GM12864 (cell line): Measurements from ENCODE around the gene WDR55.
A peak's percentile ranks its signal among the peaks of the same experiment; 100 is the strongest.
"Not testable (repeated sequence)": the region's sequence is repeated elsewhere in the genome, so short reads cannot be mapped to it uniquely, and the experiment has no call there.

Source experiments
- DNase-seq: peaks from one replicate; pipeline ENCODE4 v3.0.0-alpha.2; 2011; ENCODE audit warnings: low read depth
- H3K4me3 ChIP-seq: 2 replicates; pipeline ENCODE4 v1.5.1; 2011; ENCODE audit warnings: mild to moderate bottlenecking, low read depth, low read length, control low read depth
- CTCF ChIP-seq: IDR thresholded peaks from 2 replicates; pipeline ENCODE4 v1.5.1; 2011; ENCODE audit warnings: low read depth, mild to moderate bottlenecking, moderate library complexity, low read length, control low read depth, inconsistent platforms; ENCODE audit errors: missing control alignments

Gene WDR55

GRCh38 chr5:140664359-140665119 lies at the start of gene WDR55:
Gene WDR55, plus strand, starts transcription at chr5:140664904. Its CDS starts 9 bp downstream, at chr5:140664913.
- H3K4me3 ChIP-seq: peak within 1 kb of the TSS; percentile 87
- DNase-seq: peak; percentile 74
- TF ChIP-seq CTCF: no peak

- DNase-seq: no peak
- no peak for TF ChIP-seq CTCF
- no peak overlapping the region for H3K4me3 ChIP-seq
Observed at GRCh38 chr5:140622301-140622700, 42.4 kb upstream of the WDR55 start.

- H3K4me3 ChIP-seq, DNase-seq: not testable (repeated sequence)
Observed at GRCh38 chr5:140623061-140623460, 41.6 kb upstream of the WDR55 start.

- DNase-seq, H3K4me3 ChIP-seq: not testable (repeated sequence)
Observed at GRCh38 chr5:140624886-140625285, 39.8 kb upstream of the WDR55 start.

GRCh38 chr5:140627972-140628371 lies 36.7 kb upstream of the WDR55 start:
- TF ChIP-seq CTCF: no peak
- DNase-seq: no peak
- no peak overlapping the region for H3K4me3 ChIP-seq

GRCh38 chr5:140628711-140629110 lies 36.0 kb upstream of the WDR55 start:
- H3K4me3 ChIP-seq: no peak overlapping the region
- no peak for DNase-seq
- TF ChIP-seq CTCF: no peak

- no peak for TF ChIP-seq CTCF
- no peak for DNase-seq
- H3K4me3 ChIP-seq: no peak overlapping the region
Observed at GRCh38 chr5:140630292-140631035, 34.2 kb upstream of the WDR55 start.

- no peak for TF ChIP-seq CTCF
- H3K4me3 ChIP-seq: no peak overlapping the region
- no peak for DNase-seq
Observed at GRCh38 chr5:140631036-140631417, 33.7 kb upstream of the WDR55 start.
